Nephron progenitor cell (in vitro differentiated cells): ENCODE results near the gene MAST4.
A peak's percentile ranks its signal among the peaks of the same experiment; 100 is the strongest.

ENCODE experiments used
- DNase-seq: peaks from one replicate; pipeline ENCODE4 v3.0.0; 2021
- H3K27ac Mint-ChIP-seq: 2 replicates; pipeline ENCODE4 v1.8.0; 2021; ENCODE audit warnings: mild to moderate bottlenecking, moderate library complexity, mixed read lengths
- H3K27me3 Mint-ChIP-seq: 2 replicates; pipeline ENCODE4 v1.8.0; 2021; ENCODE audit warnings: mild to moderate bottlenecking, low read depth, mixed read lengths; ENCODE audit not compliant: poor library complexity
- H3K36me3 Mint-ChIP-seq: 2 replicates; pipeline ENCODE4 v1.8.0; 2021; ENCODE audit warnings: low read depth, mixed read lengths
- H3K4me1 Mint-ChIP-seq: 2 replicates; pipeline ENCODE4 v1.8.0; 2021; ENCODE audit warnings: mixed read lengths
- H3K4me3 Mint-ChIP-seq: 2 replicates; pipeline ENCODE4 v1.8.0; 2021; ENCODE audit warnings: mild to moderate bottlenecking, moderate library complexity, mixed read lengths
- H3K9me3 Mint-ChIP-seq: 2 replicates; pipeline ENCODE4 v1.8.0; 2021; ENCODE audit warnings: mild to moderate bottlenecking, moderate library complexity, mixed read lengths
- TF ChIP-seq, protein P1 (sequence below): fragments of 200-600 bp; sonication (generic); IDR thresholded peaks from 2 replicates; pipeline ENCODE4 v1.5.0; 2021; ENCODE audit warnings: antibody characterized with exemption

Gene MAST4

DNA sequence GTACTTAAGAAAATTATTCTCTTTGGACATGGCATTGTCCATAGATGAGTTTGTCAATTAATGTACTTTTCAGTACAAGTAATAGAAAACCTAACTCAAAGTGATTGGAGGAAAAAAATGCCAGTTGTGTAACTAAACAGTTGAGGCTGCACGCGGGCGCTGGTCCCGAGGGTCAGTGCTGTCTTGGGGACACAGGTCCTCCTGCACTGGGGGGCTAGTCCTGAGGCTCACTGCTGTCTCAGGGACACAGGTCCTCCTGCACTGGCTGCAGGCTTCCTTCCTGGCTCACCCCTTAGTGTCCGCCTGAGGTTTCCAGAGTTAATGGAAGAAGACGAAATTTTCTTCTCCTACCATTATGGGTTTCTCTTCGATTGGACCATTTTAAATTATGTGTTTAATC, 319.3 kb downstream of the MAST4 start:
- Mint-ChIP-seq H3K27ac (no peak overlapping the region), H3K27me3 (no peaks in the 10 kb centered on the region), H3K4me3 (no peak overlapping the region), H3K36me3 (no peaks in the 10 kb centered on the region), H3K9me3 (peaks cover 4% of the 10 kb centered on the region), H3K4me1 (no peaks in the 10 kb centered on the region)
- TF ChIP-seq, protein P1, sequence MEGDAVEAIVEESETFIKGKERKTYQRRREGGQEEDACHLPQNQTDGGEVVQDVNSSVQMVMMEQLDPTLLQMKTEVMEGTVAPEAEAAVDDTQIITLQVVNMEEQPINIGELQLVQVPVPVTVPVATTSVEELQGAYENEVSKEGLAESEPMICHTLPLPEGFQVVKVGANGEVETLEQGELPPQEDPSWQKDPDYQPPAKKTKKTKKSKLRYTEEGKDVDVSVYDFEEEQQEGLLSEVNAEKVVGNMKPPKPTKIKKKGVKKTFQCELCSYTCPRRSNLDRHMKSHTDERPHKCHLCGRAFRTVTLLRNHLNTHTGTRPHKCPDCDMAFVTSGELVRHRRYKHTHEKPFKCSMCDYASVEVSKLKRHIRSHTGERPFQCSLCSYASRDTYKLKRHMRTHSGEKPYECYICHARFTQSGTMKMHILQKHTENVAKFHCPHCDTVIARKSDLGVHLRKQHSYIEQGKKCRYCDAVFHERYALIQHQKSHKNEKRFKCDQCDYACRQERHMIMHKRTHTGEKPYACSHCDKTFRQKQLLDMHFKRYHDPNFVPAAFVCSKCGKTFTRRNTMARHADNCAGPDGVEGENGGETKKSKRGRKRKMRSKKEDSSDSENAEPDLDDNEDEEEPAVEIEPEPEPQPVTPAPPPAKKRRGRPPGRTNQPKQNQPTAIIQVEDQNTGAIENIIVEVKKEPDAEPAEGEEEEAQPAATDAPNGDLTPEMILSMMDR = no peak
- no peak for DNase-seq

DNA sequence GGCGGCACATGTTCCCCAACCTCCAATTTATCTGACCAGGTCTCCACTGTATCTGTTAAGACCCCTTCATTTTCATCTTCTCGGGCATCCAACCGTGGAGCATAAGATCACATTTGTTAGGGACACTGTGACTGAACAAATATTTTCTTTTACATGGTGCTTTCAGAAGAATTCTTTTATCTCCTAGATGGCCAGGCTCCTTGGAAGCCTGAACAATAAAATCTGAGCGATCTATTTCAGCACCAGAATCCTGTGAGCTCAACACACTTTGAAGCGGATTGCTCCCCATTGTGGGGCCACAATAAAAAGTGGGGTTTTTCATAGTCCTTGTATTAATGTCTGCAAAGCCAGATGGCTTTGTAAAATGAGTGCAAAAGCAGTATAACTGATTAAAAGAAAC, 326.7 kb downstream of the MAST4 start:
- no peaks in the 10 kb centered on the region for H3K36me3 Mint-ChIP-seq
- TF ChIP-seq, protein P1 = no peak
- H3K4me1 Mint-ChIP-seq = peaks cover 28% of the 10 kb centered on the region
- H3K27ac Mint-ChIP-seq = peak overlapping the region; percentile 96
- H3K9me3 Mint-ChIP-seq = peaks cover 4% of the 10 kb centered on the region
- H3K27me3 Mint-ChIP-seq = no peaks in the 10 kb centered on the region
- DNase-seq = no peak
- H3K4me3 Mint-ChIP-seq = peak overlapping the region; percentile 28

DNA sequence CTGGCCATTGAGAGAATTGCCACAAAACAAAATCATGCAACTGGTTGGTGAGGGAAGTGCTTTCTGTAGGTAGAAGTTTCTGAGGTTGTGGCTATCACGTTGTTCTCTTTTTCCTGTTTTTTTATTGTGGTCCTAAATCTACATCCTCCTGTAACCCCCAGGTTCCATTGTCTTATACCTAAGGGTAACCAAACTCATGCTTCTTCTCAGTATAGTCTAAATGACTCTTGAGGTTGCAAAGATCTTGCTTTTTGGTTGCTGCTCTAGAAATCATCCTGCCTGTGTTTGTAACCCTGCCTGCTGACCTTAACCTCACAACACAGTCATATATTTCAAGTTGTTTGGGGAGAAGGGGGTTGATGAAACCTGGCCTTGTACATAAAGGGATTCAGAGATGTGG, 327.3 kb downstream of the MAST4 start:
- Mint-ChIP-seq H3K9me3 (peaks cover 4% of the 10 kb centered on the region), H3K27ac (peak overlapping the region; percentile 96), H3K36me3 (no peaks in the 10 kb centered on the region), H3K4me1 (peaks cover 28% of the 10 kb centered on the region), H3K27me3 (no peaks in the 10 kb centered on the region), H3K4me3 (peak overlapping the region; percentile 28)
- TF ChIP-seq, protein P1 = no peak
- no peak for DNase-seq

DNA sequence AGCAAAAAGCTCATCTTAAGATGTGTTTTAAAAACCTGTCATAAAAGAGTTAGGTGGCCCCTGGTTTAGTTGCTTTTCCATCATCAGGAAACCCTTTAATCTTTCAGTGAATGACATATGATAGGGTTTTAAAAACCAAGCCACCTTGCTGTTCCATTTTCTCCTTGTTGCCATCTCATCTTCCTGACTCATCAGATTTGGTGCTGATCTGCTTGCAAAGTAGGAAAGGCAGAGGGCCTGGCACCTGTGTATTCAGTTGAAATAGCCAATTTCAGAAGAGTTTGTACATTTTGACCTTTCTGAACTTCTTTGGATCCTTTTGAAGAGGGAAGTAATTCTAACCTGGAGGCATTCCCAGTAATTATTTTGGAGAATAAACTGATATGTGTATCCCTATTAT, 327.7 kb downstream of the MAST4 start:
- TF ChIP-seq, protein P1 = no peak
- DNase-seq = no peak

DNA sequence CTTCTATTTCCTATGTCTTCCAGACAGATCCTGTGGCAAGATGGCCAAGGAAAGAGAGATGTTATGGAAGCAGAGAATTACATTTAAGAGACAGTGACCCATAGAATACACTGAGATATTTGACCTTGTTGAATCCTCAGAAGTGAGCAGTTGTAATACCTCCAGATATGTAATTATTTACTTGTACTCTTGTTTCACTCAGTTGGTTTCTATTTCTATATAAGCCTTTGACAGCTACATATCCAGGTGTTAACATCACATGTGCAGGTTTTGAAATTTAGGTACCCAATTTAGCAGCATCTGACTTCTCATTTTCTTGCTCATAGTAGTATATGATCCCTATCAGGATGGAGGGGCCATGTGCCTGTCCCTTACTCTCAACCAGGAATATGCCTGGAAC, 330.9 kb downstream of the MAST4 start:
- H3K4me1 Mint-ChIP-seq = peaks cover 27% of the 10 kb centered on the region
- H3K4me3 Mint-ChIP-seq = no peak overlapping the region
- H3K36me3 Mint-ChIP-seq = no peaks in the 10 kb centered on the region
- H3K27ac Mint-ChIP-seq = no peak overlapping the region
- TF ChIP-seq, protein P1 = no peak
- no peak for DNase-seq
- no peaks in the 10 kb centered on the region for H3K27me3 Mint-ChIP-seq
- H3K9me3 Mint-ChIP-seq = no peaks in the 10 kb centered on the region

More for the DNA sequence above, 327.7 kb downstream of the MAST4 start:
- peaks cover 28% of the 10 kb centered on the region for H3K4me1 Mint-ChIP-seq
- peak overlapping the region; percentile 96 for H3K27ac Mint-ChIP-seq
- H3K36me3 Mint-ChIP-seq = no peaks in the 10 kb centered on the region
- peaks cover 4% of the 10 kb centered on the region for H3K9me3 Mint-ChIP-seq
- H3K4me3 Mint-ChIP-seq = peak overlapping the region; percentile 28
- no peaks in the 10 kb centered on the region for H3K27me3 Mint-ChIP-seq

DNA sequence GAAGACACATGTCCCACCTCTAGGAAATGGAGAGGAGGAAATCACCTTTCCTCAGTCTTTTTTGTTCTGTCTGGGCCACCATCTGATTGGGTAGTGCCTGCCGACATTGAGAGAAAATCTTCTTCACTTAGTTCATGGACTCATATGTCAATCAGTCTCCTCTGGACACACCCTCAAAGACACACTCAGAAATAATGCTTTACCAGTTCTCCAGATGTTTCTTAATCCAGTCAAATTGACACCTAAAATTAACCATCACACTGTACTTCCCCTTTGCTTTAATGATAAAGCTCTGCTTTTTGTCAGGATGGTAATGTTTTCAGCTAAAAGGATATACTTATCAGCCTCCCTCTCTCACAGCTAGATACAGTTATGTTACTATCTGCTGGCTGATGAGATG, 333.1 kb downstream of the MAST4 start:
- TF ChIP-seq, protein P1 = no peak
- Mint-ChIP-seq H3K27ac (no peak overlapping the region), H3K4me1 (peaks cover 6% of the 10 kb centered on the region), H3K4me3 (no peak overlapping the region), H3K9me3 (no peaks in the 10 kb centered on the region), H3K36me3 (no peaks in the 10 kb centered on the region), H3K27me3 (no peaks in the 10 kb centered on the region)
- no peak for DNase-seq
